ENCODE results near the gene TAF11L5. TPM values are rescaled to one million over a fixed set of nuclear protein-coding genes. Genes with fewer than 3 reads are reported as not detected.

TAF11L5 gene
- polyA plus RNA-seq, 4 donors, result not detected

Other genes starting within 250 kb of the TAF11L5 start
- not detected for gene TAF11L2, start 27.0 kb upstream of the TAF11L5 start, polyA plus RNA-seq (ENCODE audit: insufficient read length in 4 of 4)
- not detected for gene TAF11L3, start 6.9 kb upstream of the TAF11L5 start, polyA plus RNA-seq (ENCODE audit: insufficient read length in 4 of 4)
- gene TAF11L4, start 3.4 kb upstream of the TAF11L5 start, polyA plus RNA-seq (ENCODE audit: insufficient read length in 4 of 4), result not detected
- not detected for gene TAF11L6, start 3.4 kb downstream of the TAF11L5 start, polyA plus RNA-seq (ENCODE audit: insufficient read length in 4 of 4)
- not detected for gene TAF11L7, start 60.5 kb downstream of the TAF11L5 start, polyA plus RNA-seq (ENCODE audit: insufficient read length in 4 of 4)
- not detected for gene TAF11L8, start 65.7 kb downstream of the TAF11L5 start, polyA plus RNA-seq (ENCODE audit: insufficient read length in 4 of 4)
- not detected for gene TAF11L9, start 69.2 kb downstream of the TAF11L5 start, polyA plus RNA-seq (ENCODE audit: insufficient read length in 4 of 4)
- gene TAF11L10, start 72.6 kb downstream of the TAF11L5 start, polyA plus RNA-seq (ENCODE audit: insufficient read length in 4 of 4), result not detected
- gene TAF11L11, start 78.9 kb downstream of the TAF11L5 start, polyA plus RNA-seq (ENCODE audit: insufficient read length in 4 of 4), result not detected
- gene TAF11L12, start 85.2 kb downstream of the TAF11L5 start, polyA plus RNA-seq (ENCODE audit: insufficient read length in 4 of 4), result not detected
- gene TAF11L13, start 106.9 kb downstream of the TAF11L5 start, polyA plus RNA-seq (ENCODE audit: insufficient read length in 4 of 4), result not detected
- not detected for gene TAF11L14, start 109.2 kb downstream of the TAF11L5 start, polyA plus RNA-seq (ENCODE audit: insufficient read length in 4 of 4)

Measured in left renal cortex interstitium (tissue), 4 donors.